Mesothelial cell of epicardium (in vitro differentiated cells): ENCODE results near the gene PRR13. TPM values are rescaled to one million over a fixed set of nuclear protein-coding genes. Genes with fewer than 3 reads are reported as not detected.
"Not testable (repeated sequence)": the region's sequence is repeated elsewhere in the genome, so short reads cannot be mapped to it uniquely, and the experiment has no call there.

Experiments used
- DNase-seq, 2 experiments: peaks; one replicate each; pipeline ENCODE4 v3.0.0; 2021; ENCODE audit warnings: low spot score in 2 of 2; ENCODE audit not compliant: unreplicated experiment in 2 of 2
- H3K27ac Mint-ChIP-seq: 2 replicates; pipeline ENCODE4 v1.8.0; 2021; ENCODE audit warnings: mixed read lengths
- H3K27me3 Mint-ChIP-seq: 2 replicates; pipeline ENCODE4 v1.8.0; 2021; ENCODE audit warnings: low read depth, mixed read lengths
- H3K36me3 Mint-ChIP-seq: 2 replicates; pipeline ENCODE4 v1.8.0; 2021; ENCODE audit warnings: mixed read lengths
- H3K4me1 Mint-ChIP-seq: 2 replicates; pipeline ENCODE4 v1.8.0; 2021; ENCODE audit warnings: mixed read lengths
- H3K4me3 Mint-ChIP-seq: 2 replicates; pipeline ENCODE4 v1.8.0; 2021; ENCODE audit warnings: mild to moderate bottlenecking, moderate library complexity, mixed read lengths
- H3K9me3 Mint-ChIP-seq: 2 replicates; pipeline ENCODE4 v1.8.0; 2021; ENCODE audit warnings: mixed read lengths
- CTCF ChIP-seq: fragments of 200-600 bp; sonication (generic); IDR thresholded peaks from one replicate; pipeline ENCODE4 v1.5.0; 2021; ENCODE audit warnings: antibody characterized with exemption; ENCODE audit not compliant: unreplicated experiment
- total RNA-seq: library from RNA; stranded (reverse); gene quantifications from 3 replicates; pipeline ENCODE4 v1.2.1, GENCODE V29; 2021

Gene PRR13
- total RNA-seq = 74.1 to 87.4 TPM (median 76.2 TPM) in 3 replicates

GRCh38 chr12:53441040-53441833 lies at the start of gene PRR13:
Gene PRR13 (plus strand): TSS chr12:53441734. CDS start chr12:53442715, 981 bp downstream.
- H3K4me1 Mint-ChIP-seq = peaks cover 25% of the 10 kb centered on the region
- no peaks in the 10 kb centered on the region for H3K27me3 Mint-ChIP-seq
- peak; percentile 94 to 97 for DNase-seq
- peaks cover 3% of the 10 kb centered on the region for H3K36me3 Mint-ChIP-seq
- H3K4me3 Mint-ChIP-seq = peak within 1 kb of the TSS; percentile 84
- peak within 1 kb of the TSS; percentile 98 for H3K27ac Mint-ChIP-seq
- H3K9me3 Mint-ChIP-seq = no peaks in the 10 kb centered on the region
- TF ChIP-seq CTCF = no peak

GRCh38 chr12:53399896-53400295 lies 41.6 kb upstream of the PRR13 start:
- no peaks in the 10 kb centered on the region for H3K9me3 Mint-ChIP-seq
- peaks cover 8% of the 10 kb centered on the region for H3K4me1 Mint-ChIP-seq
- peaks cover 10% of the 10 kb centered on the region for H3K36me3 Mint-ChIP-seq
- no peak overlapping the region for H3K4me3 Mint-ChIP-seq
- H3K27me3 Mint-ChIP-seq = no peaks in the 10 kb centered on the region
- TF ChIP-seq CTCF = no peak
- no peak overlapping the region for H3K27ac Mint-ChIP-seq
- no peak for DNase-seq

- H3K36me3 Mint-ChIP-seq = peaks cover 13% of the 10 kb centered on the region
- DNase-seq, H3K4me1 Mint-ChIP-seq, H3K9me3 Mint-ChIP-seq, H3K27me3 Mint-ChIP-seq, H3K4me3 Mint-ChIP-seq: not testable (repeated sequence)
- H3K27ac Mint-ChIP-seq = peak overlapping the region; percentile 88
Observed at GRCh38 chr12:53402351-53402750, 39.2 kb upstream of the PRR13 start.

- H3K27ac Mint-ChIP-seq = peak overlapping the region; percentile 88
- H3K36me3 Mint-ChIP-seq = peaks cover 12% of the 10 kb centered on the region
- no peak for DNase-seq
- no peaks in the 10 kb centered on the region for H3K27me3 Mint-ChIP-seq
- H3K4me3 Mint-ChIP-seq = no peak overlapping the region
- TF ChIP-seq CTCF = no peak
- peaks cover 5% of the 10 kb centered on the region for H3K4me1 Mint-ChIP-seq
- H3K9me3 Mint-ChIP-seq = no peaks in the 10 kb centered on the region
Observed at GRCh38 chr12:53402871-53403270, 38.7 kb upstream of the PRR13 start.

GRCh38 chr12:53410951-53411350 lies 30.6 kb upstream of the PRR13 start:
- no peaks in the 10 kb centered on the region for H3K27me3 Mint-ChIP-seq
- peaks cover 25% of the 10 kb centered on the region for H3K36me3 Mint-ChIP-seq
- no peak for TF ChIP-seq CTCF
- H3K4me1 Mint-ChIP-seq = peaks cover 40% of the 10 kb centered on the region
- H3K27ac Mint-ChIP-seq = no peak overlapping the region
- no peaks in the 10 kb centered on the region for H3K9me3 Mint-ChIP-seq
- no peak for DNase-seq
- no peak overlapping the region for H3K4me3 Mint-ChIP-seq

GRCh38 chr12:53413485-53414204 lies 27.9 kb upstream of the PRR13 start:
- no peak for TF ChIP-seq CTCF
- no peaks in the 10 kb centered on the region for H3K27me3 Mint-ChIP-seq
- H3K4me1 Mint-ChIP-seq = peaks cover 50% of the 10 kb centered on the region
- no peak for DNase-seq
- H3K9me3 Mint-ChIP-seq = no peaks in the 10 kb centered on the region
- peaks cover 20% of the 10 kb centered on the region for H3K36me3 Mint-ChIP-seq
- H3K4me3 Mint-ChIP-seq = no peak overlapping the region
- peak overlapping the region; percentile 57 for H3K27ac Mint-ChIP-seq
